Spinal cord (tissue), 10 donors: ENCODE results near the gene PLCL2. TPM values are rescaled to one million over a fixed set of nuclear protein-coding genes. Genes with fewer than 3 reads are reported as not detected.

Experiments used
- DNase-seq, 6 donors: peaks; one replicate each; pipeline versions ENCODE4 v3.0.0 to v3.0.0-alpha.2; 2013 to 2015; ENCODE audit warnings: low spot score in 6 of 6, low read depth in 4 of 6
- H3K27ac ChIP-seq: one replicate; pipeline ENCODE4 v1.5.1; 2013; ENCODE audit warnings: low read depth, low read length, control low read depth
- H3K27me3 ChIP-seq: one replicate; pipeline ENCODE4 v1.6.1; 2013; ENCODE audit warnings: low read length; ENCODE audit not compliant: control insufficient read depth, insufficient read depth
- H3K36me3 ChIP-seq: one replicate; pipeline ENCODE4 v1.6.1; 2013; ENCODE audit warnings: low read length; ENCODE audit not compliant: control insufficient read depth, insufficient read depth
- H3K4me1 ChIP-seq: one replicate; pipeline ENCODE4 v1.6.1; 2013; ENCODE audit warnings: low read length; ENCODE audit not compliant: control insufficient read depth, insufficient read depth
- H3K4me3 ChIP-seq: one replicate; pipeline ENCODE4 v1.5.1; 2013; ENCODE audit warnings: low read depth, low read length, control low read depth
- H3K9me3 ChIP-seq: one replicate; pipeline ENCODE4 v1.6.1; 2013; ENCODE audit warnings: low read length; ENCODE audit not compliant: control insufficient read depth, insufficient read depth
- WGBS: methylation state at CpG from one replicate; pipeline ENCODE4 v1.1.5; 2013; ENCODE audit warnings: missing lambda C conversion rate; ENCODE audit not compliant: insufficient coverage; 5-methylcytosine and 5-hydroxymethylcytosine counted together
- long read RNA-seq, 4 donors: transcript quantifications; one replicate each; lab custom pipeline, GENCODE V29; 2026
- polyA plus RNA-seq, 2 donors: library from polyadenylated mRNA; unstranded; fragments of 120-200 nt; gene quantifications; one replicate each; pipeline ENCODE4 v1.2.1, GENCODE V29; 2013; ENCODE audit not compliant: insufficient read length in 2 of 2
- total RNA-seq, 2 donors: library from RNA; depleted of rRNA in 1 of 2; stranded (reverse); fragments of 120-200 nt in 1 of 2; fragments of >200 nt in 1 of 2; gene quantifications; one replicate each; pipeline versions ENCODE4 v1.2.3 to v1.2.4, GENCODE V29; 2013 to 2014
- donor health status: healthy.

Gene PLCL2
- total RNA-seq = 10 to 100 TPM; 29.8 to 57.5 TPM
- 10 to 100 TPM; 17.1 to 18.1 TPM for polyA plus RNA-seq
- long read RNA-seq, donor 1, full-length matches to known transcripts = 3 of 3 reads
- long read RNA-seq, donor 1, partial matches to known transcripts = 0 of 3 reads
- long read RNA-seq, donor 1, other reads (novel, unspliced or antisense) = 0 of 3 reads
- long read RNA-seq, donor 2 = 0 reads
- long read RNA-seq, donor 3 = 0 reads
- long read RNA-seq, donor 4 = 0 reads

- Histone ChIP-seq H3K27me3 (no peaks in the 10 kb centered on the region), H3K27ac (peak within 1 kb of the TSS; percentile 70), H3K4me1 (peaks cover 16% of the 10 kb centered on the region), H3K4me3 (peak within 1 kb of the TSS; percentile 73), H3K9me3 (no peaks in the 10 kb centered on the region), H3K36me3 (no peaks in the 10 kb centered on the region)
- under 1% methylated on average over 77 of the region's 87 CpGs for WGBS
- peak in 4 of 6 donors; percentile 30 to 89 (median 64) for DNase-seq
Observed at GRCh38 chr3:16884748-16885592, at the start of gene PLCL2. Gene PLCL2, plus strand, starts transcription at chr3:16884955. Its CDS starts 85 bp downstream, at chr3:16885040.

GRCh38 chr3:16836505-16837237, 48.1 kb upstream of the PLCL2 start:
- H3K4me1 ChIP-seq = no peaks in the 10 kb centered on the region
- DNase-seq = no peak
- no CpG with 5 or more reads among the region's 4 CpGs for WGBS

GRCh38 chr3:16837602-16838001, 47.2 kb upstream of the PLCL2 start:
- DNase-seq = peak in 1 of 6 donors; percentile 6
- Histone ChIP-seq H3K4me3 (no peak overlapping the region), H3K36me3 (no peaks in the 10 kb centered on the region), H3K27ac (no peak overlapping the region), H3K9me3 (no peaks in the 10 kb centered on the region), H3K4me1 (no peaks in the 10 kb centered on the region), H3K27me3 (no peaks in the 10 kb centered on the region)
- WGBS = no CpG with 5 or more reads among the region's 7 CpGs

More at GRCh38 chr3:16836505-16837237, 48.1 kb upstream of the PLCL2 start:
- Histone ChIP-seq H3K36me3 (no peaks in the 10 kb centered on the region), H3K9me3 (no peaks in the 10 kb centered on the region), H3K27me3 (no peaks in the 10 kb centered on the region), H3K27ac (no peak overlapping the region), H3K4me3 (no peak overlapping the region)

GRCh38 chr3:16838561-16838960, 46.2 kb upstream of the PLCL2 start:
- DNase-seq = no peak
- WGBS = 75% methylated on average over 1 of the region's 1 CpG
- H3K4me3 ChIP-seq = no peak overlapping the region
- no peak overlapping the region for H3K27ac ChIP-seq
- no peaks in the 10 kb centered on the region for H3K27me3 ChIP-seq
- no peaks in the 10 kb centered on the region for H3K9me3 ChIP-seq
- no peaks in the 10 kb centered on the region for H3K36me3 ChIP-seq
- H3K4me1 ChIP-seq = no peaks in the 10 kb centered on the region

- peak in 1 of 6 donors; percentile 8 for DNase-seq
- H3K27me3 ChIP-seq = no peaks in the 10 kb centered on the region
- H3K4me3 ChIP-seq = no peak overlapping the region
- WGBS = 92% methylated on average over 2 of the region's 10 CpGs
- H3K9me3 ChIP-seq = no peaks in the 10 kb centered on the region
- no peaks in the 10 kb centered on the region for H3K36me3 ChIP-seq
- H3K27ac ChIP-seq = no peak overlapping the region
- no peaks in the 10 kb centered on the region for H3K4me1 ChIP-seq
Observed at GRCh38 chr3:16839271-16840100, 45.3 kb upstream of the PLCL2 start.

- no peaks in the 10 kb centered on the region for H3K36me3 ChIP-seq
- no peaks in the 10 kb centered on the region for H3K27me3 ChIP-seq
- no peaks in the 10 kb centered on the region for H3K9me3 ChIP-seq
- DNase-seq = no peak
- H3K27ac ChIP-seq = no peak overlapping the region
- no peak overlapping the region for H3K4me3 ChIP-seq
- no CpG with 5 or more reads among the region's 1 CpG for WGBS
- H3K4me1 ChIP-seq = no peaks in the 10 kb centered on the region
Observed at GRCh38 chr3:16840101-16840424, 44.7 kb upstream of the PLCL2 start.

GRCh38 chr3:16841041-16841753, 43.6 kb upstream of the PLCL2 start:
- WGBS = 100% methylated on average over 1 of the region's 7 CpGs
- Histone ChIP-seq H3K36me3 (no peaks in the 10 kb centered on the region), H3K9me3 (no peaks in the 10 kb centered on the region), H3K27ac (no peak overlapping the region), H3K4me1 (no peaks in the 10 kb centered on the region), H3K4me3 (no peak overlapping the region), H3K27me3 (no peaks in the 10 kb centered on the region)
- DNase-seq = no peak

- Histone ChIP-seq H3K27me3 (no peaks in the 10 kb centered on the region), H3K4me3 (no peak overlapping the region), H3K4me1 (no peaks in the 10 kb centered on the region), H3K9me3 (no peaks in the 10 kb centered on the region), H3K27ac (no peak overlapping the region), H3K36me3 (no peaks in the 10 kb centered on the region)
- DNase-seq = peak in 1 of 6 donors; percentile 11
- 100% methylated on average over 1 of the region's 3 CpGs for WGBS
Observed at GRCh38 chr3:16841904-16842271, 42.9 kb upstream of the PLCL2 start.
